Astrocyte of the cerebellum (primary cell): ENCODE results near the gene SLC25A29.
A peak's percentile ranks its signal among the peaks of the same experiment; 100 is the strongest.
"Not testable (repeated sequence)": the region's sequence is repeated elsewhere in the genome, so short reads cannot be mapped to it uniquely, and the experiment has no call there.

Source experiments
- DNase-seq: peaks from one replicate; pipeline ENCODE4 v3.0.0-alpha.2; 2011; ENCODE audit warnings: low read depth
- H3K4me3 ChIP-seq: 2 replicates; pipeline ENCODE4 v1.5.1; 2011; ENCODE audit warnings: mild to moderate bottlenecking, low read depth, low read length, moderate library complexity
- CTCF ChIP-seq: IDR thresholded peaks from 2 replicates; pipeline ENCODE4 v1.5.1; 2012; ENCODE audit warnings: low read length, low read depth, moderate library complexity, mild to moderate bottlenecking; ENCODE audit errors: missing control alignments
- in situ Hi-C: cut with HindIII; loops from 2 replicates; pipeline ENCODE4 v1.10.0; 2017; ENCODE audit warnings: low sequenced_read_pairs

The SLC25A29 gene

DNA sequence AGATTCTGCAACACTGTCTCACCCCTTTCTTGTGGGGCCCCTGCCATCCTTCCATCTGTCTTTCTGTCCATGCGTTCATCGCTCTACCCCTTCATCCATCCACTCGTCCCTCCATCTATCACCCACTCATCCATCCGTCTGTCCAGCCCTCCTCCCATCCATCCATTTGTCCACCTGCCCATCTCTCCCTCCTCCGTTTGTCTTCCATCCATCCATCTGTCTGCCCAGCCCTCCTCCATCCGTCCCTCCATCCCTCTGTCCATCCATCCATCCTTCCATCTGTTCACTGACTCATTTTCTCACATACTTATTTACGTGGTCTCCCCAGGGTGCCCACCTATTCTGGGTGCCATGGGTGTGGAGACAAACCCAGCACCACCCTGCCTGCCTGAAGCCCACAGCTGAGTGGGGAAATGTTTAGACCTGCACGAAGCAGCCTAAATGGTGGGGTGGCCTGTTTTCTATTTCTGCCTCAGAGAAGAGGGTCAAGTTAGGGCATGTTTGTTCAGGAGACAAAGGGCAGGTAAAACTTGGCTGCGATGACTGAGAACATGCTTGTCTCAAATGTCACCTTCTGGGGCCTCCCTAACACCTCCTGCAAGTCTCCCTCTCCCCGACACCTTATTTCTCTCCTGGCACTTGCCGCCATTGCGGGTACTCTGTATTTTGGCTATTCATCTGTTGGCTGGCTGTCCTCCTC lies 14.1 kb upstream of the SLC25A29 start:
- in situ Hi-C loops = no loop called here

DNA sequence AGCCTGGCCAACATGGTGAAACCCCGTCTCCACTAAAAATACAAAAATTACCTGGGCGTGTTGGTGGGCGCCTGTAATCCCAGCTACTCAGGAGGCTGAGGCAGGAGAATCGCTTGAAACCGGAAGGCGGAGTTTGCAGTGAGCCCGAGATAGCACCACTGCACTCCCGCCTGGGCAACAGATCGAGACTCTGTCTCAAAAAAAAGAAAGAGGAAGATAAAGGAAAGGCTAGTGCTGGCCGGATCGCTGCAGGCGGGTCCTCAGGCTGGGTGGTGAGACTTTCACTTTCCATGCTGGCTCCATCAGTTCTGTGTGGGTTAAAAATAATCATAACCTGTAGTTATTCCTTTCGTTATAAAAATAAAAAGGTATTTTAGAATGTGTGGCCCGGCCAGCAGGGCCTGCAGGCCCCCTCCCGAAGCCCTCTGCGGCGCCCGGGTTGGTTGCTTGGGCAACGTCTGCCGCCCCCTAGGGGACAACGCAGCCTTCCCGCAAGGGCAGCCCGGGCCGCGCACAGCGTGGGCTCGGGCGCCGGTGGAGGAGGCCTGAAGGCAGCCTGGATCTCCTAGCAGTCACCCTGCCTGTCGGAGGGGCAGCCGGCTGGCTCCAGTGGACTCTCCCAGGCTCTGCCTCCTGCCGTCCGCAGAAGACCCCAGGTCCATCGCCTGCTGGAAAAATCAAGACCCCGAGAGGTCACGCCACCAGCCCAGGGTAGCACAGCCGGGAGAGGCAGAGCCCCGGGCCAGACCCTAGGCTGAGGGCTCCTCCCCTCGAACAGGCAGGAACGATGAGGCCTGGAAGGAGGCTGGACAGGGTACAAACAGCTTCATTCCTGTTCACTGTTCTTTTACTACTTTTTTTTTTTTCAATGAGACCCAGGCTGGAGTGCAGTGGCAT lies 11.9 kb upstream of the SLC25A29 start:
- DNase-seq = no peak
- TF ChIP-seq CTCF = peak; percentile 69
- in situ Hi-C loops = no loop called here
- no peak overlapping the region for H3K4me3 ChIP-seq

More for the DNA sequence above, 14.1 kb upstream of the SLC25A29 start:
- no peak overlapping the region for H3K4me3 ChIP-seq
- no peak for DNase-seq
- TF ChIP-seq CTCF = no peak

DNA sequence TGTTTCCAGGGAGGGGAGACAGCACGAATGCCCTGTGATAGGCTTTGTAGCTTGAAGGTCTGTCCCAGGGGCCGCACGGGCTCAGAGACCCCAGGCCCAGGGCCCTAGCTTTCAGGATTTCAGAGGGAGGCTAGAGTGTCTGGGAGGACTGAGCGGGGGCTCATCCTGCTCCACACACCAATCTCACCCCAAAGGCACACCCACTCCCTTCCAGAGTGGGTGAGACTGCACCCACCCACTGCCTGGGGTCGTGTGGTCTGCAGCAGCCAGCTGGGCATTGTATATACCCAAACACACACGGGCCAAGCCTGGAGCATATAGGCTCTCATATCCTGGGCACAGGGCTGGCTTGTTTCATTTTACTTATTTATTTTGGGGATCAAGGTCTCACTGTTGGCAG lies 11.1 kb upstream of the SLC25A29 start:
- TF ChIP-seq CTCF = no peak

GRCh38 chr14:100314724-100315123 lies 8.5 kb upstream of the SLC25A29 start:
- H3K4me3 ChIP-seq = no peak overlapping the region
- in situ Hi-C loops = no loop called here
- TF ChIP-seq CTCF = no peak
- DNase-seq = no peak

More for the DNA sequence above, 11.1 kb upstream of the SLC25A29 start:
- DNase-seq = no peak
- in situ Hi-C loops = no loop called here
- H3K4me3 ChIP-seq = no peak overlapping the region

DNA sequence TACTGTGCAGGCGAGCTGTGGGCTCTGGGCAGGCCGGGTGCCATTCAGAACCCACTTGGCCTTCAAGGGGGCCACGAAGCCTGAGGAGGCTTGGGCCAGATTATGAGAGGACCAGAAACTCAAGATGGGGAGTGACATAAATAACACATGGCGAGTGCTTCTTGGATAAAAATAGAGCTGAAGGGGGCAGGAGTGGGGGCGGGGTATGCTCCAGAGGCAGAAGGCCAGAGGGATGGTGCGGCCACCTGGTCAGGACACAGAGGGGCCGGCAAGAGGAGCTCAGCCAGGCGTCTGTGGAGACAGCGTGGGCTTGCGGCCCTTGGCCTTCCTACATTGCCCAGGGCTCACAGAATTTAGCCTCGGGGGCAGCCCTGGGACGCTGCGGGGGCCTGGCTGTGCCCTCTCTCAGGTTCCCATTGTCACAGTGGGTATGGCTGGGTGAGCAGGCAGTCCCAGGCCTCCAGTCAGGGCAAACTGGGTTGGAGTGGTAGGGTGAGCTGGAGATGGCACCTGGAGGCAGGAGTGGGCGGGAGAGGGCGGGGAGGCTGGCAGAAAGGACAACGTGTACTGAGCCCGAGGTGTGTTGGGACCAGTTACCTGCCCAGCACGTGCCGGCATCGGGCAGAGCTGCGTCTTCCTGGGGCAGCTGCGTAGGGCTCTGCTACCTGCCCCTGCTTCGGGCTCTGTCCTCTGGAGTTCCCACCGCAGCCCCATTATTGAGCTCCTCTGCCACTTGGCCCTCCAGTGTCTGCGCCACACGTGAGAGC lies 7.4 kb upstream of the SLC25A29 start:
- DNase-seq = no peak
- in situ Hi-C loops = no loop called here
- no peak for TF ChIP-seq CTCF
- no peak overlapping the region for H3K4me3 ChIP-seq

GRCh38 chr14:100312877-100313400 lies 6.7 kb upstream of the SLC25A29 start:
- in situ Hi-C loops = no loop called here
- no peak for TF ChIP-seq CTCF

DNA sequence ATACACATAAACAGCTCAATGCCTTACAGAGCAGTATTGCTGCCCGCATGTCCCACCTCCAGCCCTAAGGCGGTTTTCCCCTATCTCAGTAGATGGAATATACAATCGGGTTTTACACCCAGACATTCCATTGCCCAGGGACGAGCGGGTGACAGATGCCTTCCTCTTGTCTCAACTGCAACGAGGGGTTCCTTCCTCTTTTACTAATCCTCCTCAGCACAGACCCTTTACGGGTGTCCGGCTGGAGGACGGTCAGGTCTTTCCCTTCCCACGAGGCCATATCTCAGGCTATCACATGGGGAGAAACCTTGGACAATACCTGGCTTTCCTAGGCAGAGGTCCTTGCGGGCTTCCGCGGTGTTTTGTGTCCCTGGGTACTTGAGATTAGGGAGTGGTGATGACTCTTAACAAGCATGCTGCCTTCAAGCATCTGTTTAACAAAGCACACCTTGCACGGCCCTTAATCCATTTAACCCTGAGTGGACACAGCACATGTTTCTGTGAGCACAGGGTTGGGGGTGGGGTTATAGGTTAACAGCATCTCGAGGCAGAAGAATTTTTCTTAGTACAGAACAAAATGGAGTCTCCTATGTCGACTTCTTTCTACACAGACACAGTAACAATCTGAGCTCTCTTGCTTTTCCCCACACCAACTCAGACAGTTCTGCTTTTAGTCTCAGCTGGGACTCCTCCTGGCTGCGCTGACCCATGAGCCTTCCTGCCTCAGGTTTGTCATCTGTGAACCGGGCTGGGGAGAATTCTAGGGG lies 6.0 kb upstream of the SLC25A29 start:
- in situ Hi-C loops, H3K4me3 ChIP-seq, DNase-seq: not testable (repeated sequence)

More at GRCh38 chr14:100312877-100313400, 6.7 kb upstream of the SLC25A29 start:
- no peak for DNase-seq
- no peak overlapping the region for H3K4me3 ChIP-seq
